GM12892 (cell line): ENCODE results near the gene PTPRN2.

Source experiments
- POLR2A ChIP-seq: IDR thresholded peaks from 2 replicates; pipeline ENCODE4 v1.6.1; 2011; ENCODE audit warnings: low read depth, low read length, control low read depth
- POLR2AphosphoS5 ChIP-seq: IDR thresholded peaks from 2 replicates; pipeline ENCODE4 v1.6.1; 2011; ENCODE audit warnings: low read depth, low read length, control low read depth
- TAF1 ChIP-seq: IDR thresholded peaks from 2 replicates; pipeline ENCODE4 v1.6.1; 2011; ENCODE audit warnings: low read depth, mild to moderate bottlenecking, control low read depth, low read length, borderline replicate concordance

DNA sequence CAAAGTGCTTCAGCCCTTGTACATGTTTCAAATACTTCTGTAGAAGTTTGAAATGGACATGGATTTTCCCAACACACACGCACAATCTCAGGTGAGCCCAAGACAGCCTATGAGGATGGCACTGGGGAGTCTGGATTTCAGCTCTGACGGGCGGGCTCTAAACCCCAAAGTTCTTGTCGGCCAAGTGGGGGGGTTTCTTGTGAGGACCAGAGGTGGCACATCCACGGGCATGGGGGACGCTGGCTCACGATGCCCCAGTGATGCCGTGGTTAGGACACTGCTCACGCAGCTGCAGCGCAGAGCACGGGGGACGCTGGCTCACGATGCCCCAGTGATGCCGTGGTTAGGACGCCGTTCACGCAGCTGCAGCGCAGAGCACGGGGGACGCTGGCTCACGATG is 970.7 kb downstream of the PTPRN2 start:
- TF ChIP-seq TAF1 (no peak), POLR2A (no peak), POLR2AphosphoS5 (no peak)
